C4-2B (cell line): ENCODE measurements around the gene ZNF556.

Experiments used
- CTCF ChIP-seq: fragments of 450-650 bp; conservative IDR thresholded peaks from 2 replicates; pipeline ENCODE4 v1.5.1; 2017; ENCODE audit warnings: mild to moderate bottlenecking
- ZFX ChIP-seq: fragments of 450-650 bp; IDR thresholded peaks from 2 replicates; pipeline ENCODE4 v1.6.1; 2017

GRCh38 chr19:2819540-2820111, 47.5 kb upstream of the ZNF556 start, which contains the start of gene ZNF554:
- TF ChIP-seq CTCF (peak; percentile 99), ZFX (no peak; the same call in 1 of the 2 replicates)
